Left ventricle myocardium inferior (tissue), 1 donor: ENCODE results near the gene COL4A2. TPM values are rescaled to one million over a fixed set of nuclear protein-coding genes. Genes with fewer than 3 reads are reported as not detected.
A peak's percentile ranks its signal among the peaks of the same experiment; 100 is the strongest.

Experiments used
- DNase-seq: peaks from one replicate; pipeline ENCODE4 v3.0.0-alpha.2; 2020
- H3K27ac ChIP-seq: fragments of 200-600 bp; replicated peaks from 2 replicates; pipeline ENCODE4 v1.8.0; 2021
- H3K27me3 ChIP-seq: fragments of 200-600 bp; 2 replicates; pipeline ENCODE4 v1.8.0; 2021; ENCODE audit warnings: low read depth
- H3K36me3 ChIP-seq: fragments of 200-600 bp; 2 replicates; pipeline ENCODE4 v1.8.0; 2021
- H3K4me1 ChIP-seq: fragments of 200-600 bp; 2 replicates; pipeline ENCODE4 v1.8.0; 2021
- H3K4me3 ChIP-seq: fragments of 200-600 bp; 2 replicates; pipeline ENCODE4 v1.8.0; 2021; ENCODE audit warnings: mild to moderate bottlenecking, moderate library complexity
- H3K9me3 ChIP-seq: fragments of 200-600 bp; replicated peaks from 2 replicates; pipeline ENCODE4 v1.8.0; 2021
- intact Hi-C: fragments of 100-400 bp; cut with micrococcal nuclease; formaldehyde crosslinking; loops from one replicate; pipeline ENCODE4 v1.11.0; 2022
- total RNA-seq: library from RNA; stranded (reverse); fragmentation: NEBNext Ultra II Directional; extraction: Animal tissue kit (Norgen Biotek cat#: 25700); gene quantifications from one replicate; pipeline ENCODE4 v1.2.1, GENCODE V29; 2021
- TF ChIP-seq, protein P1 (sequence below): fragments of 200-600 bp; IDR thresholded peaks from 2 replicates; pipeline ENCODE4 v1.8.0; 2021; ENCODE audit warnings: antibody characterized with exemption, mild to moderate bottlenecking, borderline replicate concordance
- donor health status: DM: no; HTN: yes; CAD: no; lungs with severe emphysema.

Gene COL4A2
- total RNA-seq, 1 donor from 2014 or later, result 117 TPM

DNA sequence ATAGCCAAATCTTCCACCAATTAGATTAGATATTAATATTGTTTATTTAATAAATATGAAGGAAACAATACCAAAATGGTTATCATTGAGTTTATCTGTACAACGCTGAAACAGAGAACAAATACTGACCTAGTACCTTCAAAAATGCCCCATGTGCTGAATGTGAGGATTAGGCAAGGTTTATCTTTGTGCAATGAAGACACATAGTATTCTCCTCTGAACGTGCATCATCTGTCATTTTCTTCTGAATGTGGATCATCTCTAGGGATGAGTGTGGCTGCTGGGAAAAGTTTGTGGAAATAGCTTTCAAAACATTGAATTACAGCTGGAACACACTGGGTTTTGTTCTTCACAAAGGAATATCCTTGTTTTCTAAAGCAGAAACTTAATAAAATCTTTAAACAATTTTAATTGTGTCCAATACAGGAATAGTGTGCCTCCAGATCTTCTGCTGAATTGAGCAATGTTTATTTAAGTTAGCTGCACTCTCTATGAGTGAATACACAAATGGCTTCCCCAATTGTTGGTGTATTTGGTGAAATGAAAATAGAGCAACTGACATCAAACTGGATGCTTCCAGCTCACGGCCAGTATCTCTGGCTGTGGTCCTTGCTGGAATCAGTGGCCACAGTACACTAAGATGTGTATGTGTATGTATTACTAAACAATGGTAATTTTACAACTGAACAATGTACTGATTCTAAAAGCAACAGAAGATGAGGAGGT is 6.8 kb upstream of the COL4A2 start:
- no peak for DNase-seq
- Histone ChIP-seq H3K36me3 (no peaks in the 10 kb centered on the region), H3K27me3 (no peaks in the 10 kb centered on the region), H3K9me3 (no peaks in the 10 kb centered on the region), H3K27ac (peak overlapping the region; percentile 97), H3K4me3 (no peak overlapping the region), H3K4me1 (peaks cover 100% of the 10 kb centered on the region)
- intact Hi-C loops, result loop anchor here (10.0 kb wide), 2 partner anchors 75 to 115 kb away; no protein-coding TSS in a partner anchor
- TF ChIP-seq, protein P1, sequence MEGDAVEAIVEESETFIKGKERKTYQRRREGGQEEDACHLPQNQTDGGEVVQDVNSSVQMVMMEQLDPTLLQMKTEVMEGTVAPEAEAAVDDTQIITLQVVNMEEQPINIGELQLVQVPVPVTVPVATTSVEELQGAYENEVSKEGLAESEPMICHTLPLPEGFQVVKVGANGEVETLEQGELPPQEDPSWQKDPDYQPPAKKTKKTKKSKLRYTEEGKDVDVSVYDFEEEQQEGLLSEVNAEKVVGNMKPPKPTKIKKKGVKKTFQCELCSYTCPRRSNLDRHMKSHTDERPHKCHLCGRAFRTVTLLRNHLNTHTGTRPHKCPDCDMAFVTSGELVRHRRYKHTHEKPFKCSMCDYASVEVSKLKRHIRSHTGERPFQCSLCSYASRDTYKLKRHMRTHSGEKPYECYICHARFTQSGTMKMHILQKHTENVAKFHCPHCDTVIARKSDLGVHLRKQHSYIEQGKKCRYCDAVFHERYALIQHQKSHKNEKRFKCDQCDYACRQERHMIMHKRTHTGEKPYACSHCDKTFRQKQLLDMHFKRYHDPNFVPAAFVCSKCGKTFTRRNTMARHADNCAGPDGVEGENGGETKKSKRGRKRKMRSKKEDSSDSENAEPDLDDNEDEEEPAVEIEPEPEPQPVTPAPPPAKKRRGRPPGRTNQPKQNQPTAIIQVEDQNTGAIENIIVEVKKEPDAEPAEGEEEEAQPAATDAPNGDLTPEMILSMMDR, result no peak

DNA sequence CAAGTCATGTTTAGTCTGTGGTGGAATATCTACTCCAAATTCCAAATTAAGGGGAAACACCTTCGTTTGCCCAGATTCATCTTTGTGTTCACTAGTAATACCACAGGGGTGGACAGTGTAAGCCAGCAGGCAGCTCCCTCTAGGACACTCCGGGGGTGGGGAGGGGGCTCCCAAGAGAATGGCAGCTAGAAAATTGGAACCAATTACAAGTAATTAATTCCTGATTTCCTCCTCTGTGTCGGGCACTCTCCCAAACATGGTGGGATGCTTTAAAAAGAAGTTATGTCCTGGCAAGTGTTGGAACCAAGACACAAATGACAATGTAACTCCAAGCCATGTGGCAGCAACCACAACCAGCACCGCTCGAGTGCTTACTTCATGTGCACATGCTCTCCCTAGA is 6.0 kb upstream of the COL4A2 start:
- H3K36me3 ChIP-seq, result no peaks in the 10 kb centered on the region
- H3K27ac ChIP-seq, result peak overlapping the region; percentile 97
- peaks cover 100% of the 10 kb centered on the region for H3K4me1 ChIP-seq
- no peak for DNase-seq
- no peaks in the 10 kb centered on the region for H3K9me3 ChIP-seq
- intact Hi-C loops, result loop anchor here (10.0 kb wide), 2 partner anchors 76 to 114 kb away; no protein-coding TSS in a partner anchor
- TF ChIP-seq, protein P1, result no peak
- H3K27me3 ChIP-seq, result no peaks in the 10 kb centered on the region
- H3K4me3 ChIP-seq, result peak overlapping the region; percentile 83

DNA sequence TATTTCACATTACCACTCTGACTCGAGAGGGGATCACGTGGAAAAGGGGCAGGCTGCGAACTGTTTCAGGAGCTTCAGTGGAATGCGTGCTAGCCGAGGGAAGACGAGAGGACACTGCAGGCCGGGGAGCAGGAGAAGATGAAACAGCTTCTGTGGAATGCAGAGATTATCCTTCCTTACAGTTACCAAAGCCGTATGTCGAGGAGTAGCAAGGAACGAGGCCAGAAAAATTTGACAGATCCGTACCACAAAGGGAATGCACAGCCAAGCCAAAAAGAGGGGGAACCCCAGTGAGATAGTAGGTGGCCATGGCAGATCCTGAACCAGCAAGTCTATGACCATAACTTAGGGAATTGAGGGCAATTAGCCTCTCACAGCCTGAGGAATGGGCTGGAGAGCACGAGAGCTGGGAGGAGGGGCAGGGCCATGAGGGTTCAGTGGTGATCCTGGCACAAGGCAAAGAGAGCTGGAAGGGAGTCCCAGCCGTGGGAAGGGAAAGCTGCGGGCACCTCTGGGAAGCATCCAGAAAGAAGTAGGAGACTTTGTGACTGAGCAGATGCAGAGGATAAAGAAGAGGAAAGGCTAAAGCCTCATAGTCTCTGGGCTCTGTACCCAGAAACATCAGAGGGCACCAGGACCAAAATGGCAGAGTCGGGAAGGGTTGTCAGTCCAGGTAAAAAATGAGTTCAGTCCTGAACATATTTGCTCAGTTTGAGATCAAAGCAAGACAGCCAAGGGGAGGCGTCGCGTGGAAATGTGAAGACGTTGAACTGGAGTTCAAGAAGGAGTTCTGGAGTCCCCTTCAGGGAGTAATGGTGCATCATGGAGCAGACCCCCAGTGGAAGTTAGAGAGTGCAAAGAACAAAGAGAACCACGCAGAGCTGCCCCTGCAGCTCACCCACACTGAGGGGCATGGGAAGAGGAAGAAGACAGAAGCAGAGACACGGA is 5.2 kb upstream of the COL4A2 start:
- H3K4me1 ChIP-seq, result peaks cover 100% of the 10 kb centered on the region
- H3K4me3 ChIP-seq, result peak overlapping the region; percentile 83
- peak overlapping the region; percentile 97 for H3K27ac ChIP-seq
- DNase-seq, result no peak
- intact Hi-C loops, result loop anchor here (10.0 kb wide), 2 partner anchors 77 to 113 kb away; no protein-coding TSS in a partner anchor
- TF ChIP-seq, protein P1, result no peak
- no peaks in the 10 kb centered on the region for H3K27me3 ChIP-seq
- H3K36me3 ChIP-seq, result no peaks in the 10 kb centered on the region
- H3K9me3 ChIP-seq, result no peaks in the 10 kb centered on the region

DNA sequence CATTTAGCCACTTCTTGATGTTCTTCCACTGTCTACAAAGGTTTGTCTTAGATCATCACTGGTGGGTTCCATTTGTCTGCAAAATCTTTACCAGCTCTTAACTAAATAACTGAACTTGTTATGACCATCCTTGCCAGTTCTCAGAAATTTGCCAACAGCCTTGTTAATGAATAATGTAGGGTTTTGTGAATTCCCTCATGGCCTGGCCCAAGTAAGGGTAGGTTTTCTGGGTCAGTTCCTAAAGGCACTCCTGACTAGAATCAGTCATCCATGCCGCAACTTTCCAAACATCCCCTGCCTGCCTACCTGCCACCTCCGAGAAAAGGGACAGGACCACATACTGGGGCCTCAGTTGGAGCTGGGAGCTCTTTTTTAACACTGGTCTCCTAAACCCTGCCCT is 4.1 kb upstream of the COL4A2 start:
- intact Hi-C loops, result loop anchor here (10.0 kb wide), 2 partner anchors 78 to 112 kb away; no protein-coding TSS in a partner anchor
- Histone ChIP-seq H3K4me1 (peaks cover 100% of the 10 kb centered on the region), H3K36me3 (no peaks in the 10 kb centered on the region), H3K9me3 (no peaks in the 10 kb centered on the region), H3K27ac (peak overlapping the region; percentile 97), H3K4me3 (peak overlapping the region; percentile 83), H3K27me3 (no peaks in the 10 kb centered on the region)
- TF ChIP-seq, protein P1, result no peak
- no peak for DNase-seq

DNA sequence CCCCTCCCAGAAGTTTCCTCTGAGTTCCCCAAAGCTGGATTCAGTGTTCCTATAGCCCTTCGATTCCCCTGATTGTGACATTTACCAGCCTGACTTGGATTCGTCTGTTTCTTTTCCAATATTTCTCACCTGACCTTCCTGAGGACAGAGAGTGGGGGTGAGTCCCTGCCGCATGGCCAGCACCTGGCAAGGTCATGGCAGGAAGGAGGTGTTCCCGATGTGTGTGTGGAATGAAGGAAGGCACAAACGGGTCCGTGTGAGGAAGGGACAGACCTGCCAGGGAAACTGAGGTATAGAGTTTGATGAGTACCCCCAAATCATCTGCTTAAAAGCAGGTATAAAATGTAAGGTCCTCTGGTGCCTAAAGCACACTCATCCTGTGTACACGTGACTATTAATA is 3.4 kb upstream of the COL4A2 start:
- no peak for DNase-seq
- H3K4me1 ChIP-seq, result peaks cover 98% of the 10 kb centered on the region
- peak overlapping the region; percentile 83 for H3K4me3 ChIP-seq
- intact Hi-C loops, result loop anchor here (10.0 kb wide), 2 partner anchors 79 to 111 kb away; no protein-coding TSS in a partner anchor
- TF ChIP-seq, protein P1, result no peak
- H3K27me3 ChIP-seq, result no peaks in the 10 kb centered on the region
- H3K9me3 ChIP-seq, result no peaks in the 10 kb centered on the region
- H3K36me3 ChIP-seq, result no peaks in the 10 kb centered on the region
- H3K27ac ChIP-seq, result peak overlapping the region; percentile 97
